HUES48 (cell line): ENCODE measurements around the gene C9.
"Not testable (repeated sequence)": the region's sequence is repeated elsewhere in the genome, so short reads cannot be mapped to it uniquely, and the experiment has no call there.

Experiments
- H3K27ac ChIP-seq: one replicate; pipeline ENCODE4 v1.7.0; 2013; ENCODE audit warnings: low read depth, low read length, inconsistent platforms
- H3K27me3 ChIP-seq: 2 replicates; pipeline ENCODE4 v1.6.1; 2013; ENCODE audit warnings: mild to moderate bottlenecking, low read length; ENCODE audit not compliant: control insufficient read depth, insufficient read depth
- H3K36me3 ChIP-seq: 2 replicates; pipeline ENCODE4 v1.6.1; 2013; ENCODE audit warnings: low read length; ENCODE audit not compliant: control insufficient read depth, insufficient read depth
- H3K4me1 ChIP-seq: 2 replicates; pipeline ENCODE4 v1.6.1; 2013; ENCODE audit warnings: mild to moderate bottlenecking, low read length; ENCODE audit not compliant: control insufficient read depth, insufficient read depth
- H3K4me3 ChIP-seq: 2 replicates; pipeline ENCODE4 v1.5.1; 2013; ENCODE audit warnings: mild to moderate bottlenecking, low read depth, low read length
- H3K9ac ChIP-seq: 2 replicates; pipeline ENCODE4 v1.6.1; 2013; ENCODE audit warnings: mild to moderate bottlenecking, low read depth, low read length, moderate library complexity
- H3K9me3 ChIP-seq: 2 replicates; pipeline ENCODE4 v1.6.1; 2013; ENCODE audit warnings: low read length; ENCODE audit not compliant: control insufficient read depth, insufficient read depth

Gene C9

GRCh38 chr5:39331861-39332381 lies 32.4 kb downstream of the C9 start:
- Histone ChIP-seq H3K36me3 (no peaks in the 10 kb centered on the region), H3K27me3 (no peaks in the 10 kb centered on the region), H3K9ac (no peak overlapping the region), H3K27ac (no peak overlapping the region), H3K4me1 (0 out of 2 replicates have a peak, but pooled peaks cover 4% of the 10 kb centered on the region), H3K4me3 (no peak overlapping the region), H3K9me3 (peaks cover 13% of the 10 kb centered on the region)

- Histone ChIP-seq H3K9me3 (peaks cover 10% of the 10 kb centered on the region), H3K9ac (no peak overlapping the region), H3K27ac (no peak overlapping the region), H3K36me3 (no peaks in the 10 kb centered on the region), H3K27me3 (no peaks in the 10 kb centered on the region), H3K4me1 (0 out of 2 replicates have a peak, but pooled peaks cover 4% of the 10 kb centered on the region), H3K4me3 (no peak overlapping the region)
Measured at GRCh38 chr5:39328731-39329130, 35.6 kb downstream of the C9 start.

DNA sequence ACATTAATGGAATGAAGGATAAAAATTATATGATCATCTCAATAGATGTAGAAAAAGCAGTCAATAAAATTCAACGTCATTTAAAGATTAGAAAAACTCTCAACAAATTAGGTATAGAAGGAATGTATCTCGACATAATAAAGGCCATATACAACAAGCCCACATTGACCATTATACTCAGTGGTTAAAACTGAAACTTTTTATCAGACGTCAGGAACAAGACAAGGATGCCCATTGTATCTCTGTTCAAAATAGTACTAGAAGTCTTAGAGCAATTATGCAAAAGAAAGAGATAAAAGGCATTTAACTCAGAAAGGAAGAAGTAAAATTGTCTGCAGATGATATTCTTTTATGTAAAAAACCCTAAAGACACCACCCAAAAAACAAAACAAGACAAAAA lies 40.8 kb downstream of the C9 start:
- Histone ChIP-seq H3K9ac (no peak overlapping the region), H3K27ac (no peak overlapping the region), H3K36me3 (no peaks in the 10 kb centered on the region), H3K4me3 (no peak overlapping the region), H3K4me1 (no peaks in the 10 kb centered on the region), H3K9me3 (no peaks in the 10 kb centered on the region), H3K27me3 (no peaks in the 10 kb centered on the region)

- no peak overlapping the region for H3K27ac ChIP-seq
Measured at GRCh38 chr5:39319395-39319794, 44.9 kb downstream of the C9 start.

DNA sequence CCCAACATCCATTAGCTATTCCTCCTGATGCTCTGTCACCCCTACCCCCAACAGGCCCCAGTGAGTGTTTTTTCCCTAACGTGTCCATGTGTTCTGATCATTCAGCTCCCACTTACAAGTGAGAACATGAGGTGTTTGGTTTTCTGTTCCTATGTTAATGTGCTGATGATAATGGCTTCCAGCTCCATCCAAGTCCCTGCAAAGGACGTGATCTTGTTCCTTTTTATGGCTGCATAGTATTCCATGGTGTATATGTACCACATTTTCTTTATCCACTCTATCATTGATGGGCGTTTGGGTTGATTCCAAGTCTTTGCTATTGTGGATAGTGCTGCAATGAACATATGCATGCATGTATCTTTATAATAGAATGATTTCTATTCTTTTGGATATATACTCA lies 47.8 kb downstream of the C9 start:
- H3K4me1 ChIP-seq, H3K9ac ChIP-seq, H3K27me3 ChIP-seq, H3K9me3 ChIP-seq, H3K4me3 ChIP-seq, H3K27ac ChIP-seq, H3K36me3 ChIP-seq: not testable (repeated sequence)

More at GRCh38 chr5:39319395-39319794, 44.9 kb downstream of the C9 start:
- H3K9ac ChIP-seq, result no peak overlapping the region
- H3K9me3 ChIP-seq, result no peaks in the 10 kb centered on the region
- no peak overlapping the region for H3K4me3 ChIP-seq
- H3K27me3 ChIP-seq, result no peaks in the 10 kb centered on the region
- H3K36me3 ChIP-seq, result no peaks in the 10 kb centered on the region
- H3K4me1 ChIP-seq, result no peaks in the 10 kb centered on the region

DNA sequence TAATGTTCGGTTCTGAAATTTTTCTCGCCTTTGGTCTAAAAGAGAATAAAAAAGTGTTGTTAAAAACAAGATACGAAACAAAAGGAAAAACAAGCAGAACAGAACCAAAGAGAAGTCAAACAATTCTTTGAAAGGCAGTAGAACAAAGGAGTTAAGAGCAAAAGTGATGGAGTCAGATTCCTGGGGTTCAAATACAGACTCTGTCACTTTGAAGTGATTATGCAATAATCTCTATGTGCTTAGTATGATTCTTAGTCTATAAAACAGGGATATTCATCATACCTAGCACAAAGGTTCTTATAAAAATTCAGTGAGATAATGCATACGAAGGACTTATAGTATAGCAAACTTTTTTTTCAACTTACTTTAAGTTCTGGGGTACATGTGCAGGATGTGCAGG lies 48.3 kb downstream of the C9 start:
- no peaks in the 10 kb centered on the region for H3K36me3 ChIP-seq
- H3K9ac ChIP-seq, result no peak overlapping the region
- H3K27me3 ChIP-seq, result no peaks in the 10 kb centered on the region
- H3K27ac ChIP-seq, result no peak overlapping the region
- no peaks in the 10 kb centered on the region for H3K9me3 ChIP-seq
- no peaks in the 10 kb centered on the region for H3K4me1 ChIP-seq
- no peak overlapping the region for H3K4me3 ChIP-seq

GRCh38 chr5:39314591-39314990 lies 49.7 kb downstream of the C9 start:
- no peak overlapping the region for H3K27ac ChIP-seq
- H3K9ac ChIP-seq, result no peak overlapping the region
- H3K36me3 ChIP-seq, result no peaks in the 10 kb centered on the region
- H3K4me3 ChIP-seq, result no peak overlapping the region
- no peaks in the 10 kb centered on the region for H3K9me3 ChIP-seq
- H3K4me1 ChIP-seq, result no peaks in the 10 kb centered on the region
- H3K27me3 ChIP-seq, result no peaks in the 10 kb centered on the region

DNA sequence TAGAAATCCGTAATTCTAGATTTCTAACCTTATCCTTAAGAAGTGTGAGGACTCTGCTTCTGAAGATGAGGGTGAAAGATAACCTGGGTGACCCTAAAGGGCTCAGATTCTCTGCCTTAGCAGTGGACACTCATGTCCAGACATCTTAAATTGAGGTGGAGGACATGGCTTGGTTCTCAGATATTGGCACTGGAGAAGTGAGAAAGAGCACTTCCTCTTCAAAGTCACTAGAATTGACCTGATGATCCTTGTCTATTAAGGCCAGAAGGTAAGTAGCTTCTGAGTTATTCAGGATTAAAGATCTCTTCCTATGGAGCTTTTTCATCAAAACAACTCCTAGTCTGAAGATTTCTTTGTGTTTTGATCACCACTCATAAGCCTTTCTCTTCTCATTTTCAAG lies 54.8 kb downstream of the C9 start:
- H3K27me3 ChIP-seq, result no peaks in the 10 kb centered on the region
- H3K36me3 ChIP-seq, result no peaks in the 10 kb centered on the region
- no peaks in the 10 kb centered on the region for H3K9me3 ChIP-seq
- no peak overlapping the region for H3K9ac ChIP-seq
- no peak overlapping the region for H3K27ac ChIP-seq
- H3K4me3 ChIP-seq, result no peak overlapping the region
- no peaks in the 10 kb centered on the region for H3K4me1 ChIP-seq

DNA sequence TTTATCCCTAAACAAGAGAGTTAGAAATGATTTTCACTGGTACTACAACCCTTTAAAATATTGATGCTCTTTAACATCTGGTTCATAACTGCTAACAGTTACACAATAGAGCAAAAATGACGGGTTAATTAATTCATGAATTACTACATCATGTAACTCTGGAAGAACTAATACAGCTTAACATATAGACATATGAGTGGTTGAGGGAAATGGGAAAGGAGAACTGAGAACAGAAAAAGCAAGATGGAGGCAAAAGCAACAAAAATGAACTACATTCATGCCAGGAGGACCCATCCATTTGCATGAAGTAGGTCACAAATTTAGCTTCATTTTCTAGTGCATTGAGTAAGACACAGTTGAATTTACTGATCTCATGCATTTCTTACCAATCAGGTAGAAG lies 61.8 kb downstream of the C9 start:
- no peaks in the 10 kb centered on the region for H3K4me1 ChIP-seq

DNA sequence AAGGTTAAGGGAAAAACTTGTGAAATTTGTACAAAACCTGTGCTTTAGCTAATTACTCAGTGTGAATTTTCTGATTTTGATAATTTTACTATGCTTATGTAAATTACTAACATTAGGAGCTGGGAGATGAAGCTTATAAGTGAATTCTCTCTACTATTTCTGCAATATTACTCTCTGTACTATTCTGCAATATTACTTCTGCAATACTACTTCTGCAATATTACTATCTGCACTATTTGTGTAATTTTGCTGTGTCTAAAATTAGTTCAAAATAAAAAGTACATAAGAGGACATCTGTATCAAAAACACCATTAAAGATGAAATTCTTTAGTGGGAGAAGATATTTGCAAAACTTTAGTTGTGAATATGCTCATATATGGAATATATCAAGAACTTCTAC lies 62.9 kb downstream of the C9 start:
- Histone ChIP-seq H3K9ac (no peak overlapping the region), H3K27me3 (no peaks in the 10 kb centered on the region), H3K27ac (no peak overlapping the region), H3K4me1 (no peaks in the 10 kb centered on the region), H3K36me3 (no peaks in the 10 kb centered on the region), H3K9me3 (peaks cover 4% of the 10 kb centered on the region), H3K4me3 (no peak overlapping the region)

More for the DNA sequence above, 61.8 kb downstream of the C9 start:
- H3K9ac ChIP-seq, result no peak overlapping the region
- H3K27me3 ChIP-seq, result no peaks in the 10 kb centered on the region
- no peak overlapping the region for H3K4me3 ChIP-seq
- no peaks in the 10 kb centered on the region for H3K36me3 ChIP-seq
- H3K9me3 ChIP-seq, result peaks cover 4% of the 10 kb centered on the region
- H3K27ac ChIP-seq, result no peak overlapping the region

DNA sequence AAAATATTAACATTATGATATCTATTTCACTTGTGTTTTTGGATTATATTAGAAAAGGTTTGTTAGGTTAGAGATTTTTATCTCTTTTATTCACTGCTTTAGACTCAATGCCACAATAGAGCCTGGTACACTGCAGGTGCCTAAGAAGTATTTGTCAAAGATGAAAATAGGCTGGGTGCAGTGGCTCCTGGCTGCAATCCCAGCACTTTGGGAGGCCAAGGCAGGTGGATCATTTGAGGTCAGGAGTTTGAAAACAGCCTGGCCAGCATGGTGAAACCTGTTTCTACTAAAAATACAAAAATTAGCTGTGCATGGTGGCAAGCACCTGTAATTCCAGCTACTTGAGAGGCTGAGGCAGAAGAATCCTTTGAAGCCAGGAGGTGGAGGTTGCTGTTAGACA lies 64.3 kb downstream of the C9 start:
- Histone ChIP-seq H3K9ac (no peak overlapping the region), H3K4me3 (no peak overlapping the region), H3K36me3 (no peaks in the 10 kb centered on the region), H3K27ac (no peak overlapping the region), H3K9me3 (peaks cover 4% of the 10 kb centered on the region), H3K4me1 (no peaks in the 10 kb centered on the region), H3K27me3 (no peaks in the 10 kb centered on the region)

DNA sequence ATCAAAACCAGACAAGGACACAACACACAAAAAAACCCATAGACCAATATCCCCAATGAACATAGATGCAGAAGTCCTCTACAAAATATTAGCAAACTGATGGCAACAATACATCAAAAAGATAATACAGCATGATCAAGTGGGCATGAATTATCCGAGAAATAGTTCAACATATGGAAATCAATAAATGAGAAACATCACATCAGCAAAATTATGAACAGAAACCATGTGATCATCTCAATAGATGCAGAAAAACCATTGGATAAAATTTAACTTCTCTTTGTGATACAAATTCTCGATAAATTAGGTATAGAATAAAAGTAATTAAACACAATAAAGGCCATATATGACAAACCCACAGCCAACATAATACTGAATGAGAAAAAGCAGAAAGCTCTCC lies 69.6 kb downstream of the C9 start:
- no peak overlapping the region for H3K4me3 ChIP-seq
- H3K9ac ChIP-seq, result no peak overlapping the region
- no peaks in the 10 kb centered on the region for H3K4me1 ChIP-seq
- no peaks in the 10 kb centered on the region for H3K27me3 ChIP-seq
- peaks cover 4% of the 10 kb centered on the region for H3K9me3 ChIP-seq
- no peak overlapping the region for H3K27ac ChIP-seq
- no peaks in the 10 kb centered on the region for H3K36me3 ChIP-seq
